OCI-LY7 (cell line): Measurements from ENCODE around the gene RPRD1B. TPM values are rescaled to one million over a fixed set of nuclear protein-coding genes. Genes with fewer than 3 reads are reported as not detected.
A peak's percentile ranks its signal among the peaks of the same experiment; 100 is the strongest.

Source experiments
- BruUV-seq: library from RNA; stranded (reverse); fragments of 400-500 nt; replicated peaks from 2 replicates; lab custom pipeline; 2021; lab: Mats Ljungman, UMichigan
- CTCF ChIA-PET: fragments of 300-600 bp; sonication (Branson Sonifier 250); formaldehyde crosslinking; loops from one replicate; lab custom pipeline; 2022; ENCODE audit warnings: antibody characterized with exemption; ENCODE audit not compliant: unreplicated experiment; lab: Charles Lee
- POLR2A ChIA-PET: fragments of 300-600 bp; sonication (Branson Sonifier 250); formaldehyde crosslinking; loops from one replicate; lab custom pipeline; 2022; ENCODE audit warnings: antibody characterized with exemption; lab: Charles Lee
- DNase-seq: peaks from one replicate; pipeline ENCODE4 v3.0.0-alpha.2; 2015; ENCODE audit warnings: low spot score
- H2AFZ ChIP-seq: fragments of 200-600 bp; sonication (generic), shearing (Covaris generic); 2 replicates; pipeline ENCODE4 v1.6.1; 2014; ENCODE audit warnings: mild to moderate bottlenecking, antibody characterized with exemption, low read length, moderate library complexity
- H3K27ac ChIP-seq: fragments of 200-600 bp; sonication (generic); 2 replicates; pipeline ENCODE4 v1.5.1; 2014; ENCODE audit warnings: mixed run types, low read depth, mild to moderate bottlenecking, moderate library complexity, low read length, inconsistent platforms; ENCODE audit not compliant: poor library complexity, severe bottlenecking
- H3K36me3 ChIP-seq: fragments of 200-600 bp; sonication (generic); 2 replicates; pipeline ENCODE4 v1.6.1; 2014; ENCODE audit warnings: mild to moderate bottlenecking, antibody characterized with exemption, low read length, moderate library complexity, mixed read lengths; ENCODE audit not compliant: insufficient read depth
- H3K4me1 ChIP-seq: fragments of 200-600 bp; sonication (generic); 2 replicates; pipeline ENCODE4 v1.5.1; 2014; ENCODE audit warnings: mild to moderate bottlenecking, low read length; ENCODE audit not compliant: insufficient read depth, poor library complexity, severe bottlenecking
- H3K4me2 ChIP-seq: fragments of 200-600 bp; sonication (generic); 2 replicates; pipeline ENCODE4 v1.6.1; 2014; ENCODE audit warnings: mild to moderate bottlenecking, low read length
- H3K4me3 ChIP-seq: fragments of 200-600 bp; sonication (generic); 2 replicates; pipeline ENCODE4 v1.5.1; 2014; ENCODE audit warnings: mild to moderate bottlenecking, low read depth, low read length; ENCODE audit not compliant: poor library complexity, severe bottlenecking
- H3K79me2 ChIP-seq: fragments of 200-600 bp; sonication (generic); 2 replicates; pipeline ENCODE4 v1.6.1; 2016; ENCODE audit warnings: low read depth, mild to moderate bottlenecking, low read length, moderate library complexity, mixed read lengths; ENCODE audit not compliant: insufficient read depth
- H3K9me2 ChIP-seq: fragments of 200-600 bp; sonication (generic); 2 replicates; pipeline ENCODE4 v1.6.1; 2016; ENCODE audit warnings: mild to moderate bottlenecking, low read length, mixed read lengths; ENCODE audit not compliant: insufficient read depth
- H3K9me3 ChIP-seq: fragments of 200-600 bp; sonication (generic); 2 replicates; pipeline ENCODE4 v1.6.1; 2014; ENCODE audit warnings: mild to moderate bottlenecking, mixed run types, low read length, mixed read lengths
- H4K20me1 ChIP-seq: fragments of 200-600 bp; sonication (generic); 2 replicates; pipeline ENCODE4 v1.6.1; 2014; ENCODE audit warnings: mild to moderate bottlenecking, antibody characterized with exemption, low read length, moderate library complexity, mixed read lengths; ENCODE audit not compliant: insufficient read depth
- CTCF ChIP-seq: fragments of 200-600 bp; sonication (generic); conservative IDR thresholded peaks from 2 replicates; pipeline ENCODE4 v1.5.1; 2014; ENCODE audit warnings: mild to moderate bottlenecking, antibody characterized with exemption, low read length, moderate library complexity, mixed read lengths
- EZH2phosphoT487 ChIP-seq: fragments of 200-600 bp; sonication (generic); IDR thresholded peaks from 2 replicates; pipeline ENCODE4 v1.6.1; 2018; ENCODE audit warnings: low read depth, borderline replicate concordance, mild to moderate bottlenecking, mixed run types, antibody characterized with exemption, low read length, moderate library complexity, mixed read lengths
- intact Hi-C: fragments of 100-400 bp; cut with micrococcal nuclease; formaldehyde crosslinking; loops from one replicate; pipeline ENCODE4 v1.10.0; 2022; ENCODE audit not compliant: unreplicated experiment
- total RNA-seq, 2 experiments: library from RNA; depleted of rRNA in 1 of 2; stranded (reverse); fragments of >200 nt in 1 of 2; shearing (Covaris generic) in 1 of 2; gene quantifications; 2 replicates each; pipeline ENCODE4 v1.2.3, GENCODE V29; 2014 to 2022

The RPRD1B gene
- total RNA-seq, 2 experiments from 2014 or later: 45.6 to 67.9 TPM

GRCh38 chr20:38036366-38036765 is 2.8 kb downstream of the RPRD1B start:
- TF ChIP-seq CTCF: no peak
- no peak for TF ChIP-seq EZH2phosphoT487
- Histone ChIP-seq H3K36me3 (peaks cover 66% of the 10 kb centered on the region), H3K9me2 (no peaks in the 10 kb centered on the region), H4K20me1 (0 out of 2 replicates have a peak, but pooled peaks cover 5% of the 10 kb centered on the region), H2AFZ (no peak overlapping the region), H3K4me3 (peak overlapping the region; percentile 39), H3K4me2 (peak overlapping the region; percentile 29), H3K27ac (no peak overlapping the region), H3K4me1 (peaks cover 40% of the 10 kb centered on the region), H3K79me2 (peaks cover 94% of the 10 kb centered on the region), H3K9me3 (no peaks in the 10 kb centered on the region)
- ChIA-PET POLR2A (interaction anchor here (2.0 kb wide), 1 partner anchor 13 kb away, joined by 11 read pairs; no protein-coding TSS in a partner anchor), CTCF (no interaction called here)
- intact Hi-C loops: no loop called here
- BruUV-seq: no TSS peak
- DNase-seq: no peak

- H3K27ac ChIP-seq: no peak overlapping the region
- intact Hi-C loops: no loop called here
- no peaks in the 10 kb centered on the region for H3K9me3 ChIP-seq
- peaks cover 24% of the 10 kb centered on the region for H3K4me1 ChIP-seq
- TF ChIP-seq EZH2phosphoT487: no peak
- TF ChIP-seq CTCF: no peak
- no peak for DNase-seq
- no TSS peak for BruUV-seq
- H3K4me2 ChIP-seq: no peak overlapping the region
- no peaks in the 10 kb centered on the region for H3K9me2 ChIP-seq
- POLR2A ChIA-PET: no interaction called here
- 0 out of 2 replicates have a peak, but pooled peaks cover 5% of the 10 kb centered on the region for H4K20me1 ChIP-seq
- peaks cover 68% of the 10 kb centered on the region for H3K79me2 ChIP-seq
- CTCF ChIA-PET: no interaction called here
- no peak overlapping the region for H3K4me3 ChIP-seq
- no peak overlapping the region for H2AFZ ChIP-seq
- H3K36me3 ChIP-seq: peaks cover 97% of the 10 kb centered on the region
Observed at GRCh38 chr20:38040276-38040675, 6.7 kb downstream of the RPRD1B start.

DNA sequence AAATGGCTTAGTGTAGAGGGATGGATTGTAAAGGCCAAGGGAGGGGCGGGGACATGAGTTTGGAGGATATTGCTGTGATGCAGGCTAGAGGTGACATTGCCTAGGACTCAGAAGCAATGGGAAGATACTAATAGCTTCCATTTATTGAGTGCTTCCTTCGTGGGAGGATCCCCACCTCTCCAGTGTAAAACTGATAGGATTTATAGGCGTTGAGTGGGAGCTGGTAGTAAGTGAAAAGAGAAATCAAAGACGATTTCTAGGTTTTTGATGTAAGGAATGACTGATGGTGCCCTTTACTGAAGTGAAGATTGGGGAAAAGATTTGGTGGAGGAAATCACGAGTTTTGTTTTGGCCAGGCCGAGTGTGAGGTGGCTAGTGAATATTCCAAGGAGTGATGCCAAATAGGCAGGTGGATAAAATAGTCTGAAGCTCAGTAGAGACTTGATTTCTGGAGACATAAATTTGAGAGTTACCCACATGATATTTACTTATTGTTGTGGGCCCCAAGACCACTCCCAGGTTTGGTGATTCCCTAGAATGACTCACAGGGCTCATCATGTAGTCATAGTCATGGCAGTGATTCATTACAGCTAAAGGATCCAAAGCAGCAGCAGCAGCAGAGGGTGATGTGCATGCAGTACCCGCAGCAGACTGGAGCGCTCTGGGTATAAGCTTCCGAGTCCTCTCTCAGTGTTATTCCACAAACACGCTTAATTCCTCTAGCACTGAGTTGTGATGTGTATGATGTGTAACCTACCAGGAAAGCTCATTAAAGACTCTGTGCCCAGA is 10.2 kb downstream of the RPRD1B start:
- no peak for DNase-seq
- H3K4me1 ChIP-seq: no peaks in the 10 kb centered on the region
- no peaks in the 10 kb centered on the region for H3K9me2 ChIP-seq
- no TSS peak for BruUV-seq
- ChIA-PET CTCF (no interaction called here), POLR2A (interaction anchor here (0.6 to 1.7 kb wide), 2 partner anchors 68 to 755 kb away, joined by 3 to 4 read pairs; no protein-coding TSS in a partner anchor)
- no peak overlapping the region for H2AFZ ChIP-seq
- H3K9me3 ChIP-seq: no peaks in the 10 kb centered on the region
- H3K4me3 ChIP-seq: no peak overlapping the region
- peaks cover 51% of the 10 kb centered on the region for H3K79me2 ChIP-seq
- intact Hi-C loops: no loop called here
- H3K27ac ChIP-seq: no peak overlapping the region
- peaks cover 99% of the 10 kb centered on the region for H3K36me3 ChIP-seq
- H3K4me2 ChIP-seq: no peak overlapping the region
- peaks cover 14% of the 10 kb centered on the region; the same call in 1 of the 2 replicates for H4K20me1 ChIP-seq
- no peak for TF ChIP-seq EZH2phosphoT487
- TF ChIP-seq CTCF: no peak
